Liver (tissue), 9 donors: Measurements from ENCODE around the gene ERFE. TPM values are rescaled to one million over a fixed set of nuclear protein-coding genes. Genes with fewer than 3 reads are reported as not detected.

Experiments used
- DNase-seq: peaks from one replicate; pipeline ENCODE4 v3.0.0-alpha.2; 2017; ENCODE audit warnings: low spot score
- H3K27ac ChIP-seq, 2 donors: one replicate each; pipeline ENCODE4 v1.7.0; 2013; ENCODE audit warnings: inconsistent platforms in 2 of 2, low read length in 2 of 2, control low read depth in 1 of 2, low read depth in 1 of 2, mild to moderate bottlenecking in 1 of 2
- H3K27me3 ChIP-seq, 4 donors: one replicate each; pipeline versions ENCODE4 v1.6.1 to v1.7.0; 2013; ENCODE audit warnings: low read length in 3 of 4, inconsistent platforms in 1 of 4, mild to moderate bottlenecking in 1 of 4, moderate library complexity in 1 of 4; ENCODE audit not compliant: control insufficient read depth in 4 of 4, insufficient read depth in 4 of 4
- H3K36me3 ChIP-seq, 4 donors: one replicate each; pipeline versions ENCODE4 v1.6.1 to v1.7.0; 2013; ENCODE audit warnings: low read length in 3 of 4, mild to moderate bottlenecking in 3 of 4, low read depth in 1 of 4, moderate library complexity in 1 of 4; ENCODE audit not compliant: control insufficient read depth in 4 of 4, insufficient read depth in 3 of 4
- H3K4me1 ChIP-seq, 4 donors: one replicate each; pipeline versions ENCODE4 v1.6.1 to v1.7.0; 2013; ENCODE audit warnings: low read length in 3 of 4, mild to moderate bottlenecking in 3 of 4, moderate library complexity in 1 of 4; ENCODE audit not compliant: control insufficient read depth in 4 of 4, insufficient read depth in 4 of 4
- H3K4me3 ChIP-seq, 3 donors: one replicate each; pipeline versions ENCODE4 v1.6.1 to v1.7.0; 2013; ENCODE audit warnings: low read length in 3 of 3, control low read depth in 1 of 3, low read depth in 1 of 3, mild to moderate bottlenecking in 1 of 3
- H3K9ac ChIP-seq, 2 donors: one replicate each; pipeline ENCODE4 v1.7.0; 2013; ENCODE audit warnings: low read length in 2 of 2, mild to moderate bottlenecking in 2 of 2, moderate library complexity in 2 of 2, control low read depth in 1 of 2, low read depth in 1 of 2
- H3K9me3 ChIP-seq, 4 donors: one replicate each; pipeline versions ENCODE4 v1.6.1 to v1.7.0; 2013; ENCODE audit warnings: low read length in 3 of 4; ENCODE audit not compliant: control insufficient read depth in 4 of 4
- ATF3 ChIP-seq: IDR thresholded peaks from 2 replicates; pipeline ENCODE4 v1.6.1; 2016; ENCODE audit warnings: antibody characterized with exemption
- CTCF ChIP-seq: fragments of 150-350 bp; IDR thresholded peaks from 2 replicates; pipeline ENCODE4 v1.5.1; 2017; ENCODE audit warnings: improper control_type of control experiment, low read depth, low read length; ENCODE audit not compliant: missing input control
- EGR1 ChIP-seq, 2 donors: IDR thresholded peaks; 2 replicates each; pipeline ENCODE4 v1.6.1; 2016 to 2018; ENCODE audit warnings: antibody characterized with exemption in 2 of 2, low read depth in 2 of 2
- FOXA1 ChIP-seq: IDR thresholded peaks from 2 replicates; pipeline ENCODE4 v1.6.1; 2016; ENCODE audit warnings: antibody characterized with exemption
- FOXA2 ChIP-seq: IDR thresholded peaks from 2 replicates; pipeline ENCODE4 v1.6.1; 2016; ENCODE audit warnings: antibody characterized with exemption
- GABPA ChIP-seq, 2 donors: IDR thresholded peaks in 1 of 2; conservative IDR thresholded peaks in 1 of 2; 2 replicates each; pipeline ENCODE4 v1.6.1; 2016; ENCODE audit warnings: antibody characterized with exemption in 2 of 2, mild to moderate bottlenecking in 1 of 2, moderate library complexity in 1 of 2
- HNF4A ChIP-seq, 2 donors: conservative IDR thresholded peaks; 2 replicates each; pipeline ENCODE4 v1.6.1; 2016; ENCODE audit warnings: antibody characterized with exemption in 2 of 2, mild to moderate bottlenecking in 2 of 2
- HNF4G ChIP-seq: IDR thresholded peaks from 2 replicates; pipeline ENCODE4 v1.6.1; 2016; ENCODE audit warnings: antibody characterized with exemption
- JUND ChIP-seq, 2 donors: IDR thresholded peaks; 2 replicates each; pipeline ENCODE4 v1.6.1; 2016; ENCODE audit warnings: antibody characterized with exemption in 2 of 2
- MAX ChIP-seq: IDR thresholded peaks from 2 replicates; pipeline ENCODE4 v1.6.1; 2016; ENCODE audit warnings: antibody characterized with exemption
- NR2F2 ChIP-seq: IDR thresholded peaks from 2 replicates; pipeline ENCODE4 v1.6.1; 2016; ENCODE audit warnings: antibody characterized with exemption
- RAD21 ChIP-seq, 2 donors: IDR thresholded peaks; 2 replicates each; pipeline ENCODE4 v1.6.1; 2016; ENCODE audit warnings: antibody characterized with exemption in 2 of 2, mild to moderate bottlenecking in 2 of 2
- REST ChIP-seq: IDR thresholded peaks from 2 replicates; pipeline ENCODE4 v1.6.1; 2016; ENCODE audit warnings: antibody characterized with exemption, mild to moderate bottlenecking
- RXRA ChIP-seq, 2 donors: IDR thresholded peaks; 2 replicates each; pipeline ENCODE4 v1.6.1; 2017 to 2018; ENCODE audit warnings: antibody characterized with exemption in 2 of 2, mild to moderate bottlenecking in 1 of 2
- SP1 ChIP-seq: IDR thresholded peaks from 2 replicates; pipeline ENCODE4 v1.6.1; 2018; ENCODE audit warnings: antibody characterized with exemption, mild to moderate bottlenecking
- TAF1 ChIP-seq: conservative IDR thresholded peaks from 2 replicates; pipeline ENCODE4 v1.6.1; 2016; ENCODE audit warnings: antibody characterized with exemption, mild to moderate bottlenecking
- YY1 ChIP-seq: IDR thresholded peaks from 2 replicates; pipeline ENCODE4 v1.6.1; 2016; ENCODE audit warnings: antibody characterized with exemption, mild to moderate bottlenecking
- WGBS: extraction: QIAGEN DNeasy Blood & Tissue Kit; methylation state at CpG from one replicate; pipeline ENCODE4 v1.1.7; 2013; 5-methylcytosine and 5-hydroxymethylcytosine counted together
- polyA plus RNA-seq, 2 donors: library from polyadenylated mRNA; stranded (reverse) in 1 of 2; unstranded in 1 of 2; fragments of 200-250 nt in 1 of 2; fragments of >200 nt in 1 of 2; fragmentation: Nextera tagmentation in 1 of 2; extraction: Ambion mirVana in 1 of 2; gene quantifications; one replicate each; pipeline versions ENCODE4 v1.2.1 to v1.2.3, GENCODE V29; 2013 to 2015
- total RNA-seq, 2 donors: library from RNA; depleted of rRNA; stranded (reverse); fragments of >200 nt; gene quantifications; one replicate each; pipeline ENCODE4 v1.2.3, GENCODE V29; 2014
- donor health status: healthy.
- donor health status: healthy.
- donor health status: healthy.
- donor health status: healthy.
- donor health status: healthy.

The ERFE gene
- total and polyA plus RNA-seq, 4 donors = 0.17 to 14.0 TPM; not detected in 2

GRCh38 chr2:238122287-238123217 lies 36.2 kb upstream of the ERFE start:
- H3K9me3 ChIP-seq = no peaks in the 10 kb centered on the region
- TF ChIP-seq HNF4G (no peak), CTCF (no peak), GABPA (IDR thresholded peaks at IDR 0.05 in 1 of 2, conservative IDR thresholded peaks at IDR 0.05 in 1 of 2) (no peak), FOXA2 (no peak), RXRA (IDR thresholded peaks at IDR 0.05) (no peak), EGR1 (IDR thresholded peaks at IDR 0.05; ENCODE audit: low read depth in 2 of 2) (no peak), HNF4A (conservative IDR thresholded peaks at IDR 0.05) (no peak), MAX (no peak), TAF1 (no peak), NR2F2 (no peak), RAD21 (IDR thresholded peaks at IDR 0.05) (no peak), JUND (IDR thresholded peaks at IDR 0.05) (no peak), SP1 (no peak), ATF3 (no peak)
- no peak for DNase-seq
- H3K9ac ChIP-seq = no peak overlapping the region
- WGBS = 93% methylated on average over 29 of the region's 29 CpGs
- H3K4me3 ChIP-seq = no peak overlapping the region
- H3K27me3 ChIP-seq = no peaks in the 10 kb centered on the region
- no peaks in the 10 kb centered on the region for H3K4me1 ChIP-seq
- H3K27ac ChIP-seq = no peak overlapping the region
- no peaks in the 10 kb centered on the region for H3K36me3 ChIP-seq

GRCh38 chr2:238123218-238123971 lies 35.4 kb upstream of the ERFE start:
- Histone ChIP-seq H3K9me3 (no peaks in the 10 kb centered on the region), H3K27ac (no peak overlapping the region), H3K27me3 (no peaks in the 10 kb centered on the region), H3K9ac (no peak overlapping the region), H3K4me3 (no peak overlapping the region), H3K36me3 (no peaks in the 10 kb centered on the region), H3K4me1 (no peaks in the 10 kb centered on the region)
- DNase-seq = no peak
- TF ChIP-seq RAD21 (IDR thresholded peaks at IDR 0.05) (no peak), SP1 (no peak), JUND (IDR thresholded peaks at IDR 0.05) (no peak), RXRA (IDR thresholded peaks at IDR 0.05) (no peak), HNF4G (no peak), CTCF (no peak), HNF4A (conservative IDR thresholded peaks at IDR 0.05) (no peak), FOXA1 (no peak), YY1 (no peak), REST (no peak), FOXA2 (no peak), TAF1 (no peak), MAX (no peak), GABPA (IDR thresholded peaks at IDR 0.05 in 1 of 2, conservative IDR thresholded peaks at IDR 0.05 in 1 of 2) (no peak)
- WGBS = 88% methylated on average over 22 of the region's 22 CpGs
